GM18517 (cell line): Measurements from ENCODE around the gene C19orf47.

Source experiments
- ATAC-seq: cut with Tn5 transposase; IDR thresholded peaks from one replicate; pipeline ENCODE4 v1.9.1; 2021; ENCODE audit warnings: mild to moderate bottlenecking, moderate library complexity; ENCODE audit not compliant: unreplicated experiment

C19orf47 gene

DNA sequence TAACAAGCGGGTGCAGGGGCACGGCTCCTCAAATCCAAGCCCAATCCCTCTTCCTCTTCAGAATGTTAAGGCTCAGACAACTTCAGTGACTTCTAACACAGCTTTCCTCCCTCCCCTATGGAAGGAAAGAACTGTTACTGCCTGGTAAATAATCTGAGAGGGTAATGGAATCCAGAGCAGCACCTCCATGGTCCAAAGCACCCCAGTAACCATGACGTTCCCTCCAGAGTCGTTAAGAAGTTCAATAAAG is 64.0 kb downstream of the C19orf47 start:
- no peak for ATAC-seq

DNA sequence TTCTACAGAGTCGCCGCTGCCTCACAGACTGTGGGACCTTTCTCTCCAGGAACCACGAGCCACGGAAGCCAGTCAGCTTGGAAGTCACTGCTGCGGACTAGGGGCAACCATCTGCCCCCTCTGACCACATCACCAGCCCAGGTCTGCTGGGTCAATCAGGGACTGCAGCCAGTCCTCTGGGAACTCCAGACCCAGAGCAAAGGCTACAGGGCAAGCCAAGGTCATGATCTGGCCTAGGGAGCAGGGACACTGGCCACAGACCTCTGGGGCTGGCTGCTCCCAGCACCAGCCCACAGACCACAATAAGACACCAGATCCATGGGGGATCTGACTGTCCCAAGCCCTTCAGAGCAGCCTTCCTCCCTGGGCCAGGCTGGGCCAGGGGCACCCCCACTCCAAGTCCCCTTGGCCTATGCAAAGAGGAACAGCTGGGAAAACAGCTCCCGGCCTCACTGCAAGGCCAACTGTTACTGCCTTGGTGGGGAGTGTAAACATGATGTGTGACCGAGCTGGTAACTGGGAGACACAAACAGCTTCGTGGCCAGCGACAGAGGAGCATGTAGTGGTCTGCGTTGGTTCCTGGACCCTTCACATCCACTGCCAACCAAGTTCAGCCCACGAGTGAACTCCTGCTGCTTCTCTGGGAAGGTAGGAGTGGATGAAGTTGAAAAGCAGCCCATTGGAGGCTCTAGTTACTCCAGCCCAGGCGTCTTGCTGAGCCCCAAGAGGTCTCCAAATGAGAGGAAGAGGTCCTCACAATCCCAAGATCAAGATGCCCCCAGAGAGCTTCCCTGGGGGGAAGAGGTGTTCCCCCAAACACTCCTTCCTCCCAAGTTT is 64.6 kb downstream of the C19orf47 start:
- no peak for ATAC-seq

DNA sequence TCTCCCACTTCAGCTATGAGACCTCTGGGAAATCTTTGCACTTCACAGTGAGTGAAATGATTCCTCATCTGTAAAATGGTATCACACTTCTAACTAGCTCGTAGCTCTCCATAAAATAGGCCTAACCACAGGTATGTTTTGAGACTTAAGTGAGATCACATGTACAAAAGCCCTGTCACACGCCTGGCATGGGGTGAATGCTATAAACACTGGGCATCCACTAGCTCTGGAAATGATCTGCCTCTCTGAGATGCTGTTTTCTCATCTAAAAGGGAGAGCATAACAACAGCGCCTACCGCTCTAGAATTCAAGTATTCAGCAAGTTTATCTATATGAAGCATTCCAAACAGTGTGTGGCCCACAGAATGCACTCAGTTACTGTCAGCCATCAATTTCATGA is 65.3 kb downstream of the C19orf47 start:
- no peak for ATAC-seq

DNA sequence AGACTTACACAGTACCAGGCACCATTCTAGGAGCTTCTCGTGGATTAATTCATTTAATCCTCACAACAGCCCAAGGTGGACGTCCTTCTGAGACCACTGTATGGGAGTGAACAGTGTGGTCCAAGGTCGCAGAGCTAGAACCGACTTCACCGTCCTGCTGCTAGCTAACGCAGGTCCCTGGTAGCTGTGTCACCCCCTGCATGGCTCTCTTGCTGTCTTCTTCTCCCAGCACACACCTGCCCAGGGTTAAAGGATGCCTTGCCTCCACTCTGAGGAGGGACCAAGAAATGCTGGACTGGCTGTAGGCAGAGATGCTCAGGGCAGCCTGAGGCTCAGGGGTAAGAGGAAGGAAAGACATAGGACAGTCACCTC is 66.0 kb downstream of the C19orf47 start:
- no peak for ATAC-seq

DNA sequence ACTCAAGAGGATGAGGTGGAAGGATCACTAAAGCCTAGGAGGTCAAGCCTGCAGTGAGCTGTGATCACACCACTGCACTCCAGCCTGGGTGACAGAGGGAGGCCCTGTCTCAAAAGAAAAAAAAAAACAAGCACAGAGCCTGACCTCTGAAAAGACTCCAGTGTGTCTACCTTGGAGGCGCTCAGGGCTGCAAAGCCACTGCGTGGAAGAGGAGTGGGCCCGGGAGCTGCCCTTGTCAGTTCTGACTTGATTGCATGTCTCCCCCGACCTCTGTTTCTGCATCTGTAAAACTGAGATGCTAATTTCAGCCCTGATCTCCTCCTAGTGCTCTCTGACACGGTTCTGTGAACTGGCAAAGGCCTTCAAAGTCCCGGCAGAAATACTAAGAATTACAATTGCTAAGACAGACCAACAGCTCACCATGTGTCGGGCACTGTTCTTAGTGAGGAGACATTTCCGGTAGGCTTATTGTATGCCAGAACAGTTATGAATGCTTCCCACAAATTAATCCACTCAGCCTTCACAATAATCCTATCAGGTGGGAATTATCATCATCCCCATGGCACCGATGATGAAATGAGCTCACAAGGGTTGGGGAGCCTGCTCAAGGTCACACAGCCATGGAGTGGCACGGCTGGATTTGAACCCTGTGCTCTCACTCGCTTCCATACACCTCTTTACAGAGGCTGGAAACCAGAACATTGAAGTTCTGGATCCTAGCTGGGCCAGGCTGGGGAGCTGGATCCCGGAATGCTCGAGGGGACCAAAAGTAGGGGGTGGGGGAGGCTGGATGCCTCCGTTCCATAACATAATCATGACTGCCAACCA is 66.6 kb downstream of the C19orf47 start:
- ATAC-seq, result no peak

DNA sequence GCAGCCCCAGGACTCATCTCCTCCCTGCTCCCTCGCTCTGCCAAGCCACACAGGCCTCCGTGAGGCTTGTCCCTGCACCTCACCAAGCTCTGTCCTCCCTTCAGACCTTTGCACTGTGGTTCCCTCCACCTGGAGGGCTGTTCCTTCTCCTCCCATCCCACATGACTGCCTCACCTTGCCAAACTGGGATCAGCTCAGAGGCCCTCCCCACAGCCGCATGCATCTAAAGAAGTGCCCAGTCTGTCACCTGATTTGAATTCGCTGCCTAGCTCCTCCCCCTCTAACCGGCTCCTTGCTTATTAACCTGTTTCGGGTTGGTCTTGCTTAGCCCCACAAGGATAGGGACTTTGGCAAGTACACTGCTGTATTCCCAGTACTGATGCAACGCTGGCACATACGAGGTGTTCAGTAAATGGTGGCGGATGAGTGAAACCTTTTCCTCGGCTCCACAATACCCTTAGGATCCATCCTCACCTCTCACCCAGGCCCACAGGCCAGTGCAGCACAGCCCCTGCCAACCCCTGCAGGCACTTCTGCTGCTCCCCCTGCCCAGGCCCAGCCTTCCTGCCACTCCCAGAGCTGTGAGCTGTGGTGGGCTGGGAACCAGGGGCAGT is 67.5 kb downstream of the C19orf47 start:
- no peak for ATAC-seq

DNA sequence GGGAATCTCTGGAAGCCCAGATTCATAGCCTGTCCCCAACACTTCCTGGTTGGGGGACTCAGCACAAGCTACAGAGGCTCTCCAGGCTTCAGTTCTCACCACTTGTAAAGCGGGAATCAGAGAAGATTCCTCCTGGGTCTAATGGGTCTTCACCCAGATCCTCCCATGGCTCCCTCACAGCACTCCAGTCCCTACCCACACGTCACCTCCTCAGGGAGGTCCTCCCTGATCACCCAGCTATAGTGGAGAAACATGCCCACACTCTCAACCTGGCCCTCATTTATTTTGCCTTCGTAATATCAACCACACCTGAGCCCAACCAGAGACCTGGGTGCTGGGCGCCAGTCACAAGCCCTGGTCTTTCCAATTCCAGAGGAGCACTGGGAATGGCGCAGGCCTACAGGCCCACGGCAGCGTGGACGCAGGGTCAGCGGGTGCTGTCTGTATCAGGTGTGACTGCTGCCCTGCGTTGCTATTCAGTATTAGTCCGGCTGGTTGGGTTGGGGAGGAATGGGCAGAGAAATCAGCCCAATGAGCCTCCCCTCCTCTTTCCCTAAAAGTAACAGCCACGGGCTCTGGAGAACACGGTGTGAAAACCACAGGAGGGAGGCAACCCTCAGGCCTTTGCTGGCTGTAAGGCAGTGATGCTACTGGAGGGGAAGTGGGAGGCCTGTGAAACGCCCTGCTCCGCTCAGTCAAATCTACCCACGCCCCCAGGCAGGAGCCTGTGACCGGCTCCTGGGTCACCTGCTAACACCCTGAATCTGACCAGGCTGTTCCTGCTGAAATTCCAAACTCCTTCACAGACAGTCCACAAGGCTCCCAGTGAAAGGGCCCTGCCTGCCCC is 68.2 kb downstream of the C19orf47 start:
- no peak for ATAC-seq

DNA sequence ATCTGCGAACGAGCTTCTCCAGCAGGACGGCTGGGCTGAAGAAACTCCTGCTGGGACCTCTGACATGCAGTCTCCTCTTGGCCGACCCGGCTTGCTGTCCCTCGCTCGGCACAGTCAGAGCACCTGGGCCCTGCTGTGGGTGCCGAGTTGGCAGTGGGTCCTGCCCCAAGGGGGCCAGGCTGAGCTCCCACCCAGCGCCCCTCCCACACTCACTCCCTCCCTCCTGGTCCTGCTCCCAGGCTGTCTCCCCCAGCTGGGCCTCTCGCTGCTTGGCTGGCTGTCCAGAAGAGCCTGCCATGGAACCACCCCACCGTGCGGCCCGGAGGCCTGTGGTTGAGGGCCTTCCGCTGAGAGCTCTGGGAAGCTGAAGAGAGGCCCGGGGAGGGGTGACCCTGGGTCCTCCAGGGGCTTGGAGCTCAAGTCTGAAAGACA is 69.1 kb downstream of the C19orf47 start:
- no peak for ATAC-seq

DNA sequence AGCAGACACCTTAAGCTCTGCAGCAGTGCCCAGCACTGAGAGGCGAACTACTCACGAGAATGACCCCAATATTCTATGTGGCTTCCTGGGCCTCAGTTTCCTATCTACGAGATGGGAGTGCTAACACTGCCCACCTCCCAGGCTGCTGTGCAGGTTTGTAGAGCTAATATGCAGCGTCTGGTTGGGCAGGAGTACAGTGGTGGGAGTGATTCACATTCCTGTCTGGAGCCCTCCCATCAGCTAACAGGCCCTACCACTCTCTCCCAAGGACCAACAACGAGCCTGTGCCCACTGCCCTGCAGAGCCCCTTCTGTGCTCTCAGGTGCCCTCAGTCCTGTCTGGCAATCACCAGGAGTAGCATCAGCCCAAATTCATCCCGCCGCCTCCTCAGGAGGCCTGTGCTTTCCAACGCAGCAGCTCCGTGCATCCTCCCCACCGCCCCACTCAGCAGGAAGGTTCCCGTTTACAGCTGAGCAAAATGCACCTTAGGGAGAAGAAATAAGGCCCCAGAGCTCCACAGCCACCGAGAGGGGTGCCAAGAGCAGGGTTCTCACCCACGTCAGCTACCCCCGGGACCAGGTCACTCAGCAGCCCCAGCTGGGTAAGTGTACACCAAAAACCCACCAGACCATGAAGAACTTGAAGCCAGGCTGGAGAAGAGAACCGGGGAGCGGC is 69.7 kb downstream of the C19orf47 start:
- ATAC-seq, result no peak

DNA sequence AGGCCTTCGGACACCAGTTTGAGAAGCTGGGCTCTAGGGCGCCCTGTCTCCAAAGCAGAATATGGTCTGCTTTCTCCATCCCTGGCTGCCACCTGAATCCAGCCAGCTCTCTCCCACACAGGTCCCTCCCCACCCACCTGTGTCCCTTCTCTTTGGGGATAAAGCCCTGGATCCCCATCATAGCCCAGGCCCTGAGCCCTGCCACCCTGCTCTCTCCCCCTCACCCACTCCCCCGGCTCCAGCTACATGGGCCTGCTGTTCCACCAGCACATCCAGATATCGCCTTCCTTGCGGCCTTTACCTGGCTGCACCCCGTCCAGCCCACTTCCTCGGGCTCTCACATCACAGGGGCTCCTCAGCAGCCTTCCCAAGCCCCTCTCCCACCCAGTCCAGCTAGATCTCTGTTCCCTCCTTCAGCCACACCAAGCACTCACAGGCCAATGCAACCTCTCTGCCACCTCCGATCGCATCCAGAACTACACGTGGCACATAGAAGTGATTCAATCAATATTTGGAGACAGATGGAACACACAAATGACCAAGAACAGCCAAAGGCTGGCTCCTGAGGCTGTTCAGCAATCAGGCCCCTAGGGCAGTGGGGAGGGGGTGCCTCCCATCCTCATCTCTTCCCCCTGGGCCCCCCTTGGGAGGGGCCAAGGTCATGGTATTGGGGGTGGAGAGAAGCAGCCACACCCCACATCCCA is 70.7 kb downstream of the C19orf47 start:
- ATAC-seq, result no peak

DNA sequence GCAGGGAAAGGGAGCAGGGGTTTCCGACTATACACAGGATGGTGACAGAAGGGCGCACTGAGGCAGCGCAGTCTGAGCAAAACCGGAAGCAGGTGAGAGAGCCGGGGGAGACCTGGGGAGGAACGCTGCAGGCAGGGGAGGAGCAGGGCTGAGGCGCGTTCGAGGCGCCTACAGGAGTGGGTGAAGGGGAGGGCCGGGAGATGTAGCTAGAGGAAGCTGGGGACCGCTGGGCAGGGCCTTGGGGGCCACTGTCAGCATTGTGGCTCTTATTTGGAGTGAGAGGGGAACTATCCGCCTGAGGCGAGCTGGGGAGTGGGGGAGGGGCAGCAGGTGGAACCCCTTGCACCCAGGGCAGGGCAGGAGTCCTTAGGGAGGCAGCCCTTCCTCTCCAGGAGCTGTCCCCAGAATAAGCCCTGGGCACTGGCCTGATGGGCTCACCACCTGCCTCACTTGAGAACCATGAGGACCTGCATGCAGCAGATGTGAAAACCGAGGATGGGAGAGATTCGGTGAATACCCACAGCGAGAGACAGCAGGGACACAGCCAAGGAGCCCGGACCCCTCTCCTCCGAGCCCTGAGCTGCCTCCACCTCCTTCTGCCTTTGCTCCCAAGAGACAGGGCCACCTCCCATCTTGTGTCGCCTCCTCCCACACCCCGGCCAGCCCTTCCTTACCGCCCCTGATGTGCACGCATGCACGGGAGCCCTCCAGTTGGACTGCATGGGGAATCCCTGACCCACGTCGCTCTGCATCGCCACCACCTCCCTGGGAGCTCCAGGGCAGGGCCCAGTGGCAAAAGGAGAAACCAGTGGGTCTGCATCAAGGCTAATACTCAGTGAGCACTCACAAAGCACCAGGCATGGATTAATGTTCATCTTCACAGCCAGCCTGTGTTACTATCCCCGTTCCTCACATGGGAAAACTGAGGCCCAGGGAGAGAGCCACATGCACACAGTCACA is 73.3 kb downstream of the C19orf47 start:
- ATAC-seq, result no peak

DNA sequence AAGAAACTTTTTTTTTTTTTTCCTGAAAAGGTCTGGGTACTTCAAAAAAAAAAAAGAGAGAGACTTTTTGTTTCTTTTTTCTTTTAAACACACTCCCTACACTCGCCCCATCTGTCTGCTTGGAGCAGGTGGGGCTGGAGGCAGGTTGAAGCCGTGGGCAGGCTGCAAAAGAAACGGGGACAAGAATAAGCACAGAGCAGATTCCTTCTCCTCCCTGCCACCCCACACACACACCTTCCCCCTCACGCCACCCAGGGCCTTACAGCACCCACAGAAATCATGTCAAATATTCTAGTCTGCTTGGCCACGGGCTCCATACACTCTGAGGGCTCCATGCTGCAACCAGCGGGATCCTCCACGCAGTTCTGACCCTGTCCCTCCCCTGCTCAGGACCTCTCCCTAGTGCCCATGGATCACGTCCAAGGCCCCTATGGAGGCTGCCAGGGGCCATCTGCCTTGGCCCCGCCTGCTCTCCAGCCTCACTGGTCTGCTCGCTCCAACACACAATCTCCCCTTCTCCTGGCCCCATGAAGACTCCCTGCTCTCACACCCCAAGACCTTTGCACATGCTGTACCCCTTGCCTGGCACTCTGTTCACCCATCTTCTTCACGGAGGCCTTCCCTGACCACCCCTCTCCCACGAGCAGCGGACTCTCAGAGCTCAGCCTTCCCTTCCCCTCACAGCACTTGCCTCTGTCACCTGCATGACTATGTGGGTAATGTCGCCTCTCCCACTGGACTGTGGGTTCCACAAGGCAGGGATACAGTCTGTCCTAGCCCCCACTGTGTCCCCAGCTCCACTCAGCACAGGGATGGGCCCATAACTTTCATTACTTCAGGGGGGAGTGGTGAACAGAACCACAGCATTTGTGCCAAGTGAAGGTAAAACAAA is 74.5 kb downstream of the C19orf47 start:
- ATAC-seq, result no peak

DNA sequence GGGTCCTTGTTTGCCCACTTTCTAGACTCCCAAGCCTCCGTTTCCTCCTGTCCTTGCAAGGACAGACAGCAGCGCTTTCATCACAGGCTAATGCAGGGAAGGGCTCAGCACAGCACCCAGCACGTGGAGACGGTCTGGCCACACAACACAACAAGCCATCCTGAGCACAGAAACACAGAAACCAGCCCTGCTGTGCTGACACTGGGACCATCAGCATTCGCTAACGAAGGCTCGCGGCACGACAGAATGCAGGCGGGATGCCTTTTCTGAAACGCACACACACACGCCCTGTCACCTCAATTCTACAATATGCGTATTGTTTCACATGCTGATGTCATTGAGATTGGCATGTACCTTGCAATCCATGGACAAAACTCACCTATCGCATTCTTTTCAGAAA is 75.9 kb downstream of the C19orf47 start:
- no peak for ATAC-seq

DNA sequence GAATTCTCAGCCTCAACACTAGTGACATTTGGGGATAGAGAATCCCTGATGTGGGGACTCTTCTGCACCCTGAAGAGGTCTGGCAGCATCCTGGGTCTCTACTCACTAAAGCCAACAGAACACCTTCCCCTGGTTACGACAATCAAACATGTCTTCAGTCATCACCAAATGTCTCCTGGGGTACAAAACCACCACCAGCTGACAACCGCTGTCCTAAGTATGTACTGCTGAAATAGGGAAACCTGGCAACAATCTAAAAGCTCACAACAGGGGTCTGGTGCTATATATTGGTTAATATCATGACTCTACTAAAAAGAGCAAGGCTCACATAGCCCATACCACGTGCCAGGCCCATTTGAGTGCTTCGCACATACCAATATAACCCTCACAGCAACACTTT is 76.5 kb downstream of the C19orf47 start:
- ATAC-seq, result no peak

DNA sequence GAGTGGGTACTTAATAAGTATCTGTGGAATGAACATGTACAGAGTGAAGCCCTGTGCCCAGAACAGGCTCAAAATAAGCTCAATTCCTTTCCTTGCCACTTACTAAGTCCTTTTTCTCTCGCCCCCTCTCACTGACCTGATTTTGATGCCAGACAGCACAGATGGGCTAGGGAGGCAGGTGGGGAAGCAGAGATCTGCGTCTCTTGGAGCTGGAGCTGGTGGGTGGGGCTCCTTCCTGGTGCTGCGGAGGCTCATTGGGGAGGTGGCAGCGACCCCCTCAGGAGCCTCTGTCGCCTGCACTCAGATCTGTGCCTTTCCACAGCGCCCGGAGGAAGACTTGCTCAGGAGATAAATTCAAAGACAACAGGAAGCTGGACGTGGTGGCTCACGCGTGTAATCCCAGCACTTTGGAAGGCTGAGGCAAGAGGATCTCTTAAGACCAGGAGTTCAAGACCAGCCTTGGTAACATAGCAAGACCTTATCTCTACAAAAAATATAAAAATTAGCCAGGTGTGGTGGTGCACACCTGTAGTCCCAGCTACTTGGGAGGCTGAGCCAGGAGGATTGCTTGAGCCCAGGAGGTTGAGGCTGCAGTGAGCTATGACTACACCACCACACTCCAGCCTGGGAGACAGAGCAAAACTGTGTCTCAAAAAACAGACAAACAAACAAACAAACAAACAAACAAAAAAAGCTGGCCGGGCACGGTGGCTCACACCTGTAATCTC is 77.7 kb downstream of the C19orf47 start:
- ATAC-seq, result no peak
